H9 (cell line): ENCODE measurements around the gene EVI5. TPM values are rescaled to one million over a fixed set of nuclear protein-coding genes. Genes with fewer than 3 reads are reported as not detected.

Experiments
- DNase-seq: peaks from one replicate; pipeline ENCODE4 v3.0.0-alpha.2; 2017
- H2AFZ ChIP-seq: one replicate; pipeline ENCODE4 v1.6.1; 2013; ENCODE audit warnings: mild to moderate bottlenecking, low read length, control low read depth, moderate library complexity
- H2AK5ac ChIP-seq: 2 replicates; pipeline ENCODE4 v1.6.1; 2013; ENCODE audit warnings: low read length, control low read depth, mixed read lengths; ENCODE audit not compliant: insufficient read length
- H2BK120ac ChIP-seq: one replicate; pipeline ENCODE4 v1.6.1; 2013; ENCODE audit warnings: low read depth, mild to moderate bottlenecking, low read length, control low read depth, inconsistent platforms; ENCODE audit not compliant: poor library complexity, severe bottlenecking
- H2BK12ac ChIP-seq: 2 replicates; pipeline ENCODE4 v1.6.1; 2013; ENCODE audit warnings: low read length, control low read depth, mixed read lengths, low read depth; ENCODE audit not compliant: insufficient read length
- H2BK15ac ChIP-seq: 2 replicates; pipeline ENCODE4 v1.6.1; 2013; ENCODE audit warnings: low read depth, low read length, control low read depth
- H2BK20ac ChIP-seq: one replicate; pipeline ENCODE4 v1.6.1; 2013; ENCODE audit warnings: low read depth, mild to moderate bottlenecking, low read length, control low read depth, inconsistent platforms; ENCODE audit not compliant: poor library complexity, severe bottlenecking
- H2BK5ac ChIP-seq: 2 replicates; pipeline ENCODE4 v1.6.1; 2013; ENCODE audit warnings: low read length, control low read depth, mixed read lengths; ENCODE audit not compliant: insufficient read length
- H3K14ac ChIP-seq: 2 replicates; pipeline ENCODE4 v1.6.1; 2013; ENCODE audit warnings: low read length, control low read depth; ENCODE audit not compliant: insufficient read depth
- H3K18ac ChIP-seq: 2 replicates; pipeline ENCODE4 v1.6.1; 2013; ENCODE audit warnings: low read depth, mild to moderate bottlenecking, mixed read lengths, low read length, control low read depth; ENCODE audit not compliant: insufficient read length
- H3K23ac ChIP-seq: 2 replicates; pipeline ENCODE4 v1.6.1; 2013; ENCODE audit warnings: low read length, control low read depth, mixed read lengths, low read depth; ENCODE audit not compliant: insufficient read length
- H3K23me2 ChIP-seq: 2 replicates; pipeline ENCODE4 v1.6.1; 2013; ENCODE audit warnings: low read depth, mild to moderate bottlenecking, mixed read lengths, low read length, control low read depth; ENCODE audit not compliant: insufficient read length, poor library complexity, severe bottlenecking
- H3K27ac ChIP-seq: 2 replicates; pipeline ENCODE4 v1.5.1; 2013; ENCODE audit warnings: low read length, control low read depth, mixed read lengths, low read depth; ENCODE audit not compliant: insufficient read length
- H3K27me3 ChIP-seq: 2 replicates; pipeline ENCODE4 v1.6.1; 2013; ENCODE audit warnings: low read length, control low read depth, inconsistent platforms; ENCODE audit not compliant: insufficient read depth
- H3K4ac ChIP-seq: 2 replicates; pipeline ENCODE4 v1.6.1; 2013; ENCODE audit warnings: low read depth, mild to moderate bottlenecking, control low read depth, inconsistent platforms, low read length, moderate library complexity
- H3K4me1 ChIP-seq: 2 replicates; pipeline ENCODE4 v1.6.1; 2013; ENCODE audit warnings: low read length, control low read depth, inconsistent platforms; ENCODE audit not compliant: insufficient read depth
- H3K4me2 ChIP-seq: 2 replicates; pipeline ENCODE4 v1.6.1; 2013; ENCODE audit warnings: low read length, control low read depth, mixed read lengths; ENCODE audit not compliant: insufficient read length, insufficient read depth
- H3K56ac ChIP-seq: 2 replicates; pipeline ENCODE4 v1.6.1; 2013; ENCODE audit warnings: low read depth, mild to moderate bottlenecking, mixed read lengths, low read length, control low read depth; ENCODE audit not compliant: insufficient read length
- H3K79me1 ChIP-seq: 2 replicates; pipeline ENCODE4 v1.6.1; 2013; ENCODE audit warnings: low read depth, mild to moderate bottlenecking, moderate library complexity, low read length, control low read depth, inconsistent platforms; ENCODE audit not compliant: insufficient read depth, poor library complexity, severe bottlenecking
- H3K79me2 ChIP-seq: 2 replicates; pipeline ENCODE4 v1.6.1; 2013; ENCODE audit warnings: low read length, control low read depth, inconsistent platforms; ENCODE audit not compliant: insufficient read depth
- H3K9ac ChIP-seq: 2 replicates; pipeline ENCODE4 v1.6.1; 2013; ENCODE audit warnings: low read length, control low read depth, mixed read lengths; ENCODE audit not compliant: insufficient read length; ENCODE audit errors: extremely low read depth
- H3K9me3 ChIP-seq: one replicate; pipeline ENCODE4 v1.6.1; 2013; ENCODE audit warnings: low read depth, low read length, inconsistent platforms; ENCODE audit not compliant: control insufficient read depth
- H3T11ph ChIP-seq: one replicate; pipeline ENCODE4 v1.6.1; 2013; ENCODE audit warnings: mild to moderate bottlenecking, low read length, control low read depth, inconsistent platforms
- H4K20me1 ChIP-seq: one replicate; pipeline ENCODE4 v1.6.1; 2013; ENCODE audit not compliant: control insufficient read depth, insufficient read length, insufficient read depth
- H4K5ac ChIP-seq: 2 replicates; pipeline ENCODE4 v1.6.1; 2013; ENCODE audit warnings: low read depth, mild to moderate bottlenecking, mixed read lengths, low read length, control low read depth; ENCODE audit not compliant: insufficient read length
- H4K8ac ChIP-seq: replicated peaks from 2 replicates; pipeline ENCODE4 v1.6.1; 2013; ENCODE audit warnings: low read length, control low read depth, mixed read lengths, low read depth; ENCODE audit not compliant: insufficient read length
- H4K91ac ChIP-seq: 2 replicates; pipeline ENCODE4 v1.6.1; 2013; ENCODE audit warnings: low read depth, mild to moderate bottlenecking, moderate library complexity, mixed read lengths, low read length, control low read depth; ENCODE audit not compliant: insufficient read length
- H3K27ac Mint-ChIP-seq, 3 experiments: 2 replicates in 2 of 3; 3 replicates in 1 of 3; pipeline ENCODE4 v1.8.0; 2020 to 2021; ENCODE audit warnings: mixed read lengths in 3 of 3, mild to moderate bottlenecking in 1 of 3, moderate library complexity in 1 of 3
- H3K27me3 Mint-ChIP-seq: 2 replicates; pipeline ENCODE4 v1.8.0; 2021; ENCODE audit warnings: low read depth, mild to moderate bottlenecking, moderate library complexity, mixed read lengths
- H3K36me3 Mint-ChIP-seq, 3 experiments: 2 replicates in 2 of 3; 3 replicates in 1 of 3; pipeline ENCODE4 v1.8.0; 2020 to 2021; ENCODE audit warnings: low read depth in 3 of 3, mixed read lengths in 3 of 3; ENCODE audit not compliant: insufficient read depth in 1 of 3
- H3K4me1 Mint-ChIP-seq, 2 experiments: 2 replicates each; pipeline ENCODE4 v1.8.0; 2020; ENCODE audit warnings: mixed read lengths in 2 of 2
- H3K4me3 Mint-ChIP-seq, 2 experiments: 2 replicates in 1 of 2; 3 replicates in 1 of 2; pipeline ENCODE4 v1.8.0; 2020 to 2021; ENCODE audit warnings: mild to moderate bottlenecking in 2 of 2, mixed read lengths in 2 of 2, moderate library complexity in 1 of 2
- H3K9me3 Mint-ChIP-seq, 2 experiments: 2 replicates in 1 of 2; 3 replicates in 1 of 2; pipeline ENCODE4 v1.8.0; 2020; ENCODE audit warnings: mild to moderate bottlenecking in 2 of 2, mixed read lengths in 2 of 2, moderate library complexity in 1 of 2
- WGBS: extraction: QIAGEN DNeasy Blood & Tissue Kit; methylation state at CpG from one replicate; pipeline ENCODE4 v1.1.7; 2013; ENCODE audit warnings: missing lambda C conversion rate, low lambda C conversion rate, mixed read lengths; ENCODE audit not compliant: insufficient read length; ENCODE audit errors: extremely low coverage; 5-methylcytosine and 5-hydroxymethylcytosine counted together
- total RNA-seq: library from RNA; stranded (reverse); gene quantifications from 2 replicates; pipeline ENCODE4 v1.2.1, GENCODE V29; 2021
- TF ChIP-seq, protein P1 (sequence below): fragments of 200-600 bp; sonication (generic); conservative IDR thresholded peaks from 3 replicates; pipeline ENCODE4 v1.8.0; 2021; ENCODE audit warnings: antibody characterized with exemption, mild to moderate bottlenecking

The EVI5 gene
- total RNA-seq, 1 experiment from 2014 or later: 9.7 TPM

DNA sequence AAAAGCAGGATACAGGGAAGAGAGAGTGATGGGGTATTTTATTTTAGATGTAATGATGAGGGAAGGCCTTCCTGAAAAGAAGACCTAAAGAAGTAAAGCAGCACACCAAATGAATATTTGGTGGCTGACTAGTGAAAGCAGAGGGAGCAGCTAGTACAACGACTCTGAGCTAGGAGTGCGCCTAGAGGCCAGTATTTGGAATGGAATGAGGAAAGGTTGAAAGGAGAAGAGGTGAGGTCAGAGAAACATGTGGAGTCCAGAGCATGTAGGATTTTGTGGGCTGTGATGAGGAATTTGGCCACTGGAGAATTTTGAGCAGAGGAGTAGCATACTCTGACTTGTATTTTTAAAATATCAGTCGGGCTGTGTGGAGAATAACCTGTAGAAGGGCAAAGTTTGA, 35.1 kb upstream of the EVI5 start:
- Histone ChIP-seq H3K4ac (no peak overlapping the region), H2BK20ac (no peak overlapping the region), H3K4me2 (no peak overlapping the region), H3K9ac (no peak overlapping the region), H2BK12ac (no peak overlapping the region), H3K79me1 (no peaks in the 10 kb centered on the region), H2BK15ac (no peak overlapping the region), H4K5ac (no peak overlapping the region), H3K27ac (no peak overlapping the region), H2BK5ac (no peak overlapping the region), H3K23me2 (no peaks in the 10 kb centered on the region), H3K27me3 (no peaks in the 10 kb centered on the region), H3K56ac (no peak overlapping the region), H3K18ac (no peak overlapping the region), H3K79me2 (no peaks in the 10 kb centered on the region), H4K8ac (no peak overlapping the region), H2BK120ac (no peak overlapping the region), H3K23ac (no peak overlapping the region), H4K91ac (no peak overlapping the region), H3T11ph (no peak overlapping the region), H2AK5ac (no peak overlapping the region), H3K9me3 (no peaks in the 10 kb centered on the region), H4K20me1 (no peaks in the 10 kb centered on the region), H2AFZ (no peak overlapping the region), H3K14ac (no peak overlapping the region), H3K4me1 (no peaks in the 10 kb centered on the region)
- Mint-ChIP-seq H3K36me3 (no peaks in the 10 kb centered on the region), H3K27ac (no peak overlapping the region), H3K4me3 (no peak overlapping the region), H3K27me3 (no peaks in the 10 kb centered on the region), H3K4me1 (no peaks in the 10 kb centered on the region), H3K9me3 (no peaks in the 10 kb centered on the region)
- TF ChIP-seq, protein P1, sequence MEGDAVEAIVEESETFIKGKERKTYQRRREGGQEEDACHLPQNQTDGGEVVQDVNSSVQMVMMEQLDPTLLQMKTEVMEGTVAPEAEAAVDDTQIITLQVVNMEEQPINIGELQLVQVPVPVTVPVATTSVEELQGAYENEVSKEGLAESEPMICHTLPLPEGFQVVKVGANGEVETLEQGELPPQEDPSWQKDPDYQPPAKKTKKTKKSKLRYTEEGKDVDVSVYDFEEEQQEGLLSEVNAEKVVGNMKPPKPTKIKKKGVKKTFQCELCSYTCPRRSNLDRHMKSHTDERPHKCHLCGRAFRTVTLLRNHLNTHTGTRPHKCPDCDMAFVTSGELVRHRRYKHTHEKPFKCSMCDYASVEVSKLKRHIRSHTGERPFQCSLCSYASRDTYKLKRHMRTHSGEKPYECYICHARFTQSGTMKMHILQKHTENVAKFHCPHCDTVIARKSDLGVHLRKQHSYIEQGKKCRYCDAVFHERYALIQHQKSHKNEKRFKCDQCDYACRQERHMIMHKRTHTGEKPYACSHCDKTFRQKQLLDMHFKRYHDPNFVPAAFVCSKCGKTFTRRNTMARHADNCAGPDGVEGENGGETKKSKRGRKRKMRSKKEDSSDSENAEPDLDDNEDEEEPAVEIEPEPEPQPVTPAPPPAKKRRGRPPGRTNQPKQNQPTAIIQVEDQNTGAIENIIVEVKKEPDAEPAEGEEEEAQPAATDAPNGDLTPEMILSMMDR: no peak
- DNase-seq: no peak
- WGBS: no CpG with 5 or more reads among the region's 3 CpGs
